Measurements from ENCODE around the gene KIAA0319L. TPM values are rescaled to one million over a fixed set of nuclear protein-coding genes. Genes with fewer than 3 reads are reported as not detected.
A peak's percentile ranks its signal among the peaks of the same experiment; 100 is the strongest.

KIAA0319L gene
- total RNA-seq, 2 donors from 2014 or later = 53.2 to 66.0 TPM

DNA sequence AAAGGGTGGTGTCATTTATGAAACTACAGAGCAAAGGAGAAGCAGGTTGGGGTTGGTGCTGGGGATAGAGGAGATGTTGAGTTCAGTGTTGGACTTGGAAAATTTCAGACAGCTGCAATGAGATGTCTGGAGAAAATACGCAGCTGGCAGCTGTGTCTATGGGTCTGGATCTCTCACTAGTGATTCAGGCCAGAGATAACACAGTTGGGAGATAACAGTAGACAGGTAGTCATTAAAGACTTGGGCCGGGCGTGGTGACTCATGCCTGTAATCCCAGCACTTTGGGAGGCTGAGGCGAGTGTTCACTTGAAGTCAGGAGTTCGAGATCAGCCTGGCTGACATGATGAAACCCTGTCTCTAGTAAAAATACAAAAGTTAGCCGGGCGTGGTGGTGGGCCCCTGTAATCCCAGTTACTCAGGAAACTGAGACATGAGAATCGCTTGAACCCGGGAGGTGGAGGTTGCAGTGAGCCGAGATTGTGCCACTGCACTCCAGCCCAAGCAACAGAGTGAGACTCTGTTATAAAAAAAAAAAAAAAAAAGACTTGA is 13.5 kb upstream of the KIAA0319L start:
- no peak for TF ChIP-seq CTCF (IDR thresholded peaks at IDR 0.05)
- intact Hi-C loops (cut with DNase I) = no loop called here
- H3K36me3 ChIP-seq = no peaks in the 10 kb centered on the region
- DNase-seq = no peak
- H3K9me3 ChIP-seq = no peaks in the 10 kb centered on the region
- H3K4me3 ChIP-seq = no peak overlapping the region
- no peak overlapping the region for H3K9ac ChIP-seq (ENCODE audit: low read depth in 2 of 2, low read length in 2 of 2)
- peaks cover 28% of the 10 kb centered on the region for H3K27me3 ChIP-seq
- peaks cover 7% of the 10 kb centered on the region for H3K4me1 ChIP-seq
- H3K27ac ChIP-seq = no peak overlapping the region

GRCh38 chr1:35569936-35570335 is 12.7 kb upstream of the KIAA0319L start:
- intact Hi-C loops (cut with DNase I) = loop anchor here (2.0 to 5.0 kb wide), 2 partner anchors 147 to 202 kb away; no protein-coding TSS in a partner anchor
- no peak overlapping the region for H3K9ac ChIP-seq (ENCODE audit: low read depth in 2 of 2, low read length in 2 of 2)
- TF ChIP-seq CTCF (IDR thresholded peaks at IDR 0.05) = no peak
- no peak overlapping the region for H3K27ac ChIP-seq
- H3K27me3 ChIP-seq = peaks cover 28% of the 10 kb centered on the region
- no peaks in the 10 kb centered on the region for H3K9me3 ChIP-seq
- no peak for DNase-seq
- no peaks in the 10 kb centered on the region for H3K36me3 ChIP-seq
- peaks cover 4% of the 10 kb centered on the region for H3K4me1 ChIP-seq
- no peak overlapping the region for H3K4me3 ChIP-seq

GRCh38 chr1:35568975-35569395 is 11.8 kb upstream of the KIAA0319L start:
- no peaks in the 10 kb centered on the region for H3K36me3 ChIP-seq
- H3K9ac ChIP-seq (ENCODE audit: low read depth in 2 of 2, low read length in 2 of 2) = no peak overlapping the region
- H3K4me3 ChIP-seq = no peak overlapping the region
- peak; percentile 69 for DNase-seq
- peaks cover 21% of the 10 kb centered on the region for H3K27me3 ChIP-seq
- no peak overlapping the region for H3K27ac ChIP-seq
- peak; percentile 81 for TF ChIP-seq CTCF (IDR thresholded peaks at IDR 0.05)
- H3K4me1 ChIP-seq = peaks cover 4% of the 10 kb centered on the region
- no peaks in the 10 kb centered on the region for H3K9me3 ChIP-seq
- intact Hi-C loops (cut with DNase I) = loop anchor here (2.0 to 5.0 kb wide), 2 partner anchors 148 to 203 kb away; no protein-coding TSS in a partner anchor

GRCh38 chr1:35567947-35568558 is 10.8 kb upstream of the KIAA0319L start:
- no peak overlapping the region for H3K27ac ChIP-seq
- H3K9me3 ChIP-seq = no peaks in the 10 kb centered on the region
- TF ChIP-seq CTCF (IDR thresholded peaks at IDR 0.05) = no peak
- intact Hi-C loops (cut with DNase I) = loop anchor here (2.0 to 5.0 kb wide), 2 partner anchors 149 to 204 kb away; no protein-coding TSS in a partner anchor
- H3K9ac ChIP-seq (ENCODE audit: low read depth in 2 of 2, low read length in 2 of 2) = no peak overlapping the region
- peaks cover 12% of the 10 kb centered on the region for H3K27me3 ChIP-seq
- H3K4me1 ChIP-seq = no peaks in the 10 kb centered on the region
- no peak for DNase-seq
- no peaks in the 10 kb centered on the region for H3K36me3 ChIP-seq
- no peak overlapping the region for H3K4me3 ChIP-seq

DNA sequence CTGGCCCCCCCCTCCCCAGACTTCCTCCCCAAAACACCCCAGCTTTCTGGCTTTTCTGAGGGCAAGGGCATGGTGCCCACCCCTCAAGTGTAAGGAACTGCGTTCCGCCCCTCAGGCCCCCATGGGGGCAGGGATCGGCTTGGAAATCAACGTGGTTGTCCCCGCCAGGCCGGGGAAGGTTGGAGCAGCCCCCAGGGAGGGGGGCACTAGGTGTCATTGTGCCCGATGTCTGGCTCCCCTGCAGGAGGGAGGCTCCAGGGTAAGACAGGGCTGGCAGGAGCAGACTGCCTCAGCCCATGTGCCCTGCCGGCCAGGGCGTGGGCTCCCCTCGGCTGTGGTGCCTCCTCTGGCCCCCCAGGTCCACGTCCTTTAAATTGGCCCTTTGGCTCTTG is 8.5 kb upstream of the KIAA0319L start:
- no peak overlapping the region for H3K4me3 ChIP-seq
- intact Hi-C loops (cut with DNase I) = loop anchor here (5.0 kb wide), 1 partner anchor 207 kb away; no protein-coding TSS in a partner anchor
- H3K27me3 ChIP-seq = no peaks in the 10 kb centered on the region
- H3K27ac ChIP-seq = no peak overlapping the region
- H3K36me3 ChIP-seq = no peaks in the 10 kb centered on the region
- no peaks in the 10 kb centered on the region for H3K4me1 ChIP-seq
- DNase-seq = no peak
- H3K9me3 ChIP-seq = no peaks in the 10 kb centered on the region
- no peak overlapping the region for H3K9ac ChIP-seq (ENCODE audit: low read depth in 2 of 2, low read length in 2 of 2)
- TF ChIP-seq CTCF (IDR thresholded peaks at IDR 0.05) = no peak

Measured in colonic mucosa (tissue), 4 donors.